ENCODE results near the gene UNCX.

GRCh38 chr7:1210979-1211608, 21.6 kb upstream of the UNCX start:
- TF ChIP-seq CTCF (IDR thresholded peaks at IDR 0.05) (no peak), POLR2A (IDR thresholded peaks at IDR 0.05) (no peak)
